Endothelial cell of umbilical vein (primary cell): Measurements from ENCODE around the gene PKD1. TPM values are rescaled to one million over a fixed set of nuclear protein-coding genes. Genes with fewer than 3 reads are reported as not detected.

Source experiments
- BruUV-seq: library from RNA; stranded (reverse); fragments of 400-500 nt; replicated peaks from 2 replicates; lab custom pipeline; 2021; lab: Mats Ljungman, UMichigan
- CTCF ChIA-PET: fragments of 300-600, 350-600 bp; sonication (Branson Sonifier 250); formaldehyde crosslinking; loops from one replicate; lab custom pipeline; 2021; ENCODE audit warnings: antibody characterized with exemption, inconsistent platforms; lab: Charles Lee
- POLR2A ChIA-PET: fragments of 300-600, 350-600 bp; sonication (Branson Sonifier 250); formaldehyde crosslinking; loops from one replicate; lab custom pipeline; 2021; ENCODE audit warnings: antibody characterized with exemption, inconsistent platforms; lab: Charles Lee
- DNase-seq: peaks from one replicate; pipeline ENCODE4 v3.0.0-alpha.2; 2011; ENCODE audit warnings: low read depth, low spot score
- FAIRE-seq: peaks from 2 replicates; lab custom pipeline; 2011; peaks lifted over from hg19 to GRCh38; lab: Jason Lieb, UNC
- H2AFZ ChIP-seq: 2 replicates; pipeline ENCODE4 v1.6.0; 2012; ENCODE audit warnings: low read depth, low read length, control low read depth, inconsistent platforms
- H3K27ac ChIP-seq: 2 replicates; pipeline ENCODE4 v1.5.1; 2011; ENCODE audit warnings: low read depth, mild to moderate bottlenecking, control low read depth, low read length, moderate library complexity; ENCODE audit not compliant: insufficient read depth
- H3K27me3 ChIP-seq, 2 experiments: 2 replicates each; pipeline versions ENCODE4 v1.6.0 to v1.6.1; 2011; ENCODE audit warnings: low read length in 2 of 2, mixed read lengths in 1 of 2; ENCODE audit not compliant: control insufficient read depth in 2 of 2, insufficient read depth in 2 of 2
- H3K36me3 ChIP-seq, 2 experiments: 2 replicates in 1 of 2; 3 replicates in 1 of 2; pipeline ENCODE4 v1.5.1; 2011; ENCODE audit warnings: low read length in 2 of 2, mild to moderate bottlenecking in 1 of 2, moderate library complexity in 1 of 2; ENCODE audit not compliant: control insufficient read depth in 2 of 2, insufficient read depth in 2 of 2; ENCODE audit errors: extremely low read depth in 1 of 2
- H3K4me1 ChIP-seq: 3 replicates; pipeline ENCODE4 v1.5.1; 2011; ENCODE audit warnings: mild to moderate bottlenecking, low read length; ENCODE audit not compliant: control insufficient read depth, insufficient read depth; ENCODE audit errors: extremely low read depth
- H3K4me2 ChIP-seq: 2 replicates; pipeline ENCODE4 v1.6.1; 2011; ENCODE audit warnings: low read length, control low read depth, mixed read lengths; ENCODE audit not compliant: insufficient read depth
- H3K4me3 ChIP-seq, 3 experiments: fragments of 200-600 bp in 1 of 3; sonication (generic), shearing (Covaris generic) in 1 of 3; replicated peaks in 1 of 3; 2 replicates each; pipeline ENCODE4 v1.5.1; 2011 to 2016; ENCODE audit warnings: control low read depth in 3 of 3, low read length in 3 of 3, mild to moderate bottlenecking in 2 of 3, inconsistent platforms in 1 of 3, low read depth in 1 of 3, moderate library complexity in 1 of 3; ENCODE audit not compliant: insufficient read depth in 1 of 3
- H3K79me2 ChIP-seq: 2 replicates; pipeline ENCODE4 v1.6.0; 2012; ENCODE audit warnings: low read length, inconsistent platforms; ENCODE audit not compliant: control insufficient read depth, insufficient read depth
- H3K9ac ChIP-seq: replicated peaks from 2 replicates; pipeline ENCODE3; 2011; ENCODE audit warnings: low read length, control low read depth; ENCODE audit not compliant: insufficient read depth; ENCODE audit errors: extremely low read depth
- H3K9me1 ChIP-seq: replicated peaks from 3 replicates; pipeline ENCODE4 v1.6.0; 2011; ENCODE audit warnings: mild to moderate bottlenecking, low read length; ENCODE audit not compliant: control insufficient read depth, insufficient read depth; ENCODE audit errors: extremely low read depth
- H3K9me3 ChIP-seq: replicated peaks from 2 replicates; pipeline ENCODE4 v1.5.1; 2012; ENCODE audit warnings: low read length, inconsistent platforms; ENCODE audit not compliant: control insufficient read depth, insufficient read depth
- H4K20me1 ChIP-seq: replicated peaks from 2 replicates; pipeline ENCODE3; 2011; ENCODE audit warnings: mild to moderate bottlenecking, low read length; ENCODE audit not compliant: control insufficient read depth, insufficient read depth; ENCODE audit errors: extremely low read depth
- CTCF ChIP-seq, 2 donors: IDR thresholded peaks; 1 replicate in 1 of 2; 2 replicates in 1 of 2; pipeline ENCODE4 v1.5.1; 2011; ENCODE audit warnings: low read length in 2 of 2, mild to moderate bottlenecking in 2 of 2, moderate library complexity in 2 of 2, control low read depth in 1 of 2, inconsistent platforms in 1 of 2, low read depth in 1 of 2; ENCODE audit not compliant: insufficient read depth in 1 of 2; ENCODE audit errors: extremely low read depth in 1 of 2
- EZH2 ChIP-seq: IDR thresholded peaks from 2 replicates; pipeline ENCODE4 v1.6.1; 2012; ENCODE audit warnings: borderline replicate concordance, low read depth, mild to moderate bottlenecking, moderate library complexity, low read length, inconsistent platforms; ENCODE audit not compliant: severe bottlenecking
- FOS ChIP-seq: IDR thresholded peaks from 2 replicates; pipeline ENCODE4 v1.6.1; 2011; ENCODE audit warnings: mild to moderate bottlenecking, low read length, moderate library complexity, borderline replicate concordance; ENCODE audit not compliant: insufficient read depth
- GATA2 ChIP-seq: IDR thresholded peaks from 2 replicates; pipeline ENCODE4 v1.7.0; 2011; ENCODE audit warnings: low read depth, mild to moderate bottlenecking, moderate library complexity, mixed read lengths, low read length; ENCODE audit not compliant: insufficient read length, insufficient read depth
- JUN ChIP-seq: IDR thresholded peaks from 2 replicates; pipeline ENCODE4 v1.6.1; 2011; ENCODE audit warnings: borderline replicate concordance, low read depth; ENCODE audit not compliant: insufficient read length, insufficient read depth
- MAX ChIP-seq: IDR thresholded peaks from 2 replicates; pipeline ENCODE4 v1.6.1; 2011; ENCODE audit not compliant: insufficient read depth, insufficient read length
- MYC ChIP-seq: IDR thresholded peaks from one replicate; pipeline ENCODE4 v1.6.1; 2011; ENCODE audit warnings: mild to moderate bottlenecking, low read depth, low read length
- POLR2A ChIP-seq: IDR thresholded peaks from 2 replicates; pipeline ENCODE4 v1.6.1; 2012; ENCODE audit warnings: low read depth, mild to moderate bottlenecking, control low read depth, low read length
- POLR2AphosphoS5 ChIP-seq: IDR thresholded peaks from 2 replicates; pipeline ENCODE4 v1.6.1; 2012; ENCODE audit warnings: low read depth, mild to moderate bottlenecking, control low read depth, low read length, moderate library complexity; ENCODE audit not compliant: insufficient read depth
- dilution Hi-C: fragments of 300-500 bp; cut with MboI; formaldehyde crosslinking; loops from one replicate; pipeline ENCODE4 v1.15.0; 2019; ENCODE audit warnings: low sequenced_read_pairs; ENCODE audit not compliant: extremely low pct_ligation_motif_present
- intact Hi-C: fragments of 100-400 bp; cut with micrococcal nuclease; formaldehyde crosslinking; loops from one replicate; pipeline ENCODE4 v1.10.0; 2022
- polyA plus RNA-seq, 4 experiments: library from polyadenylated mRNA; depleted of rRNA in 3 of 4; stranded (reverse) in 3 of 4; unstranded in 1 of 4; fragments of >200 nt; gene quantifications; 2 replicates each; pipeline versions ENCODE4 v1.2.1 to v1.2.3, GENCODE V29; 2011 to 2012; ENCODE audit warnings: missing spikeins in 1 of 4
- total RNA-seq: library from RNA; stranded (reverse); gene quantifications from 2 replicates; pipeline ENCODE4 v1.2.3, GENCODE V29; 2021

The PKD1 gene
- total and polyA plus RNA-seq, 2 donors (not counting 3 experiments of a cell fraction or from before 2014, with no cell fraction given) = 52.5 to 102 TPM

DNA sequence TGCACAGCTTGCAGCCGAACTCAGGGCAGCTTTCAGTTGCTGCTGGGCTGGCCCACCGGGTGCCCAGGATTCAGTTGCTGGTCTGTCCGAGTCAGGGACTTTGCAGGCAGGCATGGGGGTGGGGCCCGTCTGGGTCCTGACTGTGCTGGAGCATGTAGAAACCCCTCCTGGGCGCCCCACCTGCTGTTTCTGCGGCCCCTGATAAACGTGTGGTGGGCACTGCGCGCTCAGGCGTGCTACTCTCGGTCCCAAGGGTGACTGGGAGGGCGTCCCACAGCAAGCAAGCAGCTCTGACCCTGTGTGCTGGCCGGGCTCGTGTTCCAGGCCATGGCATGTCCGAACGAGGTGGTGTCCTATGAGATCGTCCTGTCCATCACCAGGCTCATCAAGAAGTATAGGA is 75.4 kb downstream of the PKD1 start:
- H3K9me3 ChIP-seq = no peaks in the 10 kb centered on the region
- DNase-seq (no peak), FAIRE-seq (no peak)
- H3K36me3 ChIP-seq = peaks cover 0 to 48% of the 10 kb centered on the region in 2 experiments
- CTCF ChIA-PET = interaction anchor here (0.6 to 1.3 kb wide), 2 partner anchors 38 to 56 kb away, joined by 3 read pairs; no protein-coding TSS in a partner anchor
- H4K20me1 ChIP-seq = no peaks in the 10 kb centered on the region
- dilution Hi-C loops (no loop called here), intact Hi-C loops (no loop called here)
- H3K9ac ChIP-seq = no peak overlapping the region
- H3K4me3 ChIP-seq = no peak overlapping the region
- no peaks in the 10 kb centered on the region for H3K9me1 ChIP-seq
- no peaks in the 10 kb centered on the region for H3K27me3 ChIP-seq
- H3K79me2 ChIP-seq = no peaks in the 10 kb centered on the region
- BruUV-seq = no TSS peak
- no peaks in the 10 kb centered on the region for H3K4me1 ChIP-seq
- no peak for TF ChIP-seq JUN
- no peak for TF ChIP-seq MAX
- no peak for TF ChIP-seq FOS
- no peak for TF ChIP-seq GATA2
- TF ChIP-seq POLR2A = no peak
- no peak for TF ChIP-seq EZH2
- POLR2A ChIA-PET = no interaction called here
- no peak overlapping the region for H2AFZ ChIP-seq
- H3K27ac ChIP-seq = no peak overlapping the region
- no peak overlapping the region for H3K4me2 ChIP-seq

DNA sequence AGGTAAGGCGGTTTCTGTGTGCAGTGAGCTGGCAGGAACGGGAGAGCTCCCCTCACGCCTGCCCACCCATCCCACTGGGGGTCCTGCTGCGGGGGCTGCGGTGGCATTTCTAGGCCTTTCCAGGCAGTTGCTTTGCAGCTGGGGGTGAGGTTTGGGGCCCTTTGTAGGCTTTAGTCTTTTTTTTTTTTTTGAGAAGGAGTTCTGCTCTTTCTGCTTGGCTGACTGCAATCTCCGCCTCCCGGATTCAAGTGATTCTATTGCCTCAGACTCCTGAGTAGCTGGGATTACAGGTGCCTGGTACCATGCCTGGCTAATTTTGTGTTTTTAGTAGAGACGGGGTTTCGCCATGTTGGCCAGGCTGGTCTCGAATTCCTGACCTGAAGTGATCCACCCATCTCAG is 76.8 kb downstream of the PKD1 start:
- Histone ChIP-seq H3K79me2 (no peaks in the 10 kb centered on the region), H3K36me3 (peaks cover under 1 to 51% of the 10 kb centered on the region in 2 experiments), H2AFZ (no peak overlapping the region), H3K4me3 (no peak overlapping the region), H3K9me1 (no peaks in the 10 kb centered on the region), H4K20me1 (no peaks in the 10 kb centered on the region), H3K4me1 (no peaks in the 10 kb centered on the region), H3K9me3 (no peaks in the 10 kb centered on the region), H3K27ac (no peak overlapping the region), H3K4me2 (no peak overlapping the region), H3K27me3 (no peaks in the 10 kb centered on the region), H3K9ac (no peak overlapping the region)
- ChIA-PET POLR2A (no interaction called here), CTCF (interaction anchor here (1.0 kb wide), 1 partner anchor 82 kb away, joined by 3 read pairs; no protein-coding TSS in a partner anchor)
- TF ChIP-seq CTCF (IDR thresholded peaks at IDR 0.05; ENCODE audit: extremely low read depth in 1 of 2, insufficient read depth in 1 of 2, low read depth in 1 of 2, low read length in 2 of 2) (no peak), EZH2 (no peak), GATA2 (no peak), POLR2AphosphoS5 (no peak), JUN (no peak), FOS (no peak), MAX (no peak), POLR2A (no peak), MYC (no peak)
- dilution Hi-C loops = no loop called here
- intact Hi-C loops = no loop called here
- no peak for FAIRE-seq
- no TSS peak for BruUV-seq
- DNase-seq = no peak
